ENCODE data around the gene PDIA2.

- TF ChIP-seq POLR2A (IDR thresholded peaks at IDR 0.05; ENCODE audit: low read depth, low read length) (no peak), POLR2AphosphoS5 (IDR thresholded peaks at IDR 0.05; ENCODE audit: low read depth, low read length) (no peak)
Observed at GRCh38 chr16:272633-273546, 10.1 kb upstream of the PDIA2 start.
